GM13977 (cell line): Measurements from ENCODE around the gene SHOX.

Experiments
- DNase-seq: peaks from one replicate; pipeline ENCODE4 v3.0.0; 2012; ENCODE audit warnings: low spot score
- CTCF ChIP-seq: IDR thresholded peaks from 2 replicates; pipeline ENCODE4 v1.5.1; 2012; ENCODE audit warnings: mild to moderate bottlenecking, control low read depth; ENCODE audit not compliant: insufficient read depth; ENCODE audit errors: extremely low read depth, missing control alignments
- in situ Hi-C: fragments of 300-500 bp; cut with MboI; formaldehyde crosslinking; loops from one replicate; pipeline ENCODE4 v1.12.0; 2022; ENCODE audit warnings: low sequenced_read_pairs, low pct_unique_long_range_greater_than_20kb, mixed read lengths, inconsistent platforms; ENCODE audit not compliant: unreplicated experiment

The SHOX gene

GRCh38 chrX:694800-695199, 64.2 kb downstream of the SHOX start:
- DNase-seq, result no peak
- no peak for TF ChIP-seq CTCF
- in situ Hi-C loops, result no loop called here

GRCh38 chrX:698206-698605, 67.6 kb downstream of the SHOX start:
- DNase-seq, result no peak
- TF ChIP-seq CTCF, result no peak
- in situ Hi-C loops, result no loop called here

- TF ChIP-seq CTCF, result no peak
- in situ Hi-C loops, result no loop called here
- DNase-seq, result no peak
These were observed 70.3 kb downstream of the SHOX start for GRCh38 chrX:700936-701335.

- no peak for DNase-seq
- TF ChIP-seq CTCF, result no peak
- in situ Hi-C loops, result no loop called here
These were observed 71.1 kb downstream of the SHOX start for GRCh38 chrX:701673-702072.

- no peak for DNase-seq
- TF ChIP-seq CTCF, result no peak
- in situ Hi-C loops, result no loop called here
These were observed 72.9 kb downstream of the SHOX start for GRCh38 chrX:703466-703865.

- no peak for DNase-seq
- in situ Hi-C loops, result no loop called here
- TF ChIP-seq CTCF, result no peak
These were observed 73.3 kb downstream of the SHOX start for GRCh38 chrX:703866-704265.
